Fibroblast of mammary gland (primary cell): Measurements from ENCODE around the gene AP1S3.
"Not testable (repeated sequence)": the region's sequence is repeated elsewhere in the genome, so short reads cannot be mapped to it uniquely, and the experiment has no call there.

Experiments used
- DNase-seq: peaks from one replicate; pipeline ENCODE4 v3.0.0-alpha.2; 2010; ENCODE audit warnings: low read depth
- H3K4me3 ChIP-seq: 2 replicates; pipeline ENCODE4 v1.5.1; 2011; ENCODE audit warnings: low read depth, mild to moderate bottlenecking, low read length, moderate library complexity; ENCODE audit not compliant: control insufficient read depth
- TF ChIP-seq, protein P1 (sequence below): conservative IDR thresholded peaks from 2 replicates; pipeline ENCODE4 v1.5.1; 2011; ENCODE audit warnings: low read depth, low read length, inconsistent platforms; ENCODE audit not compliant: control insufficient read depth, insufficient read depth

AP1S3 gene

DNA sequence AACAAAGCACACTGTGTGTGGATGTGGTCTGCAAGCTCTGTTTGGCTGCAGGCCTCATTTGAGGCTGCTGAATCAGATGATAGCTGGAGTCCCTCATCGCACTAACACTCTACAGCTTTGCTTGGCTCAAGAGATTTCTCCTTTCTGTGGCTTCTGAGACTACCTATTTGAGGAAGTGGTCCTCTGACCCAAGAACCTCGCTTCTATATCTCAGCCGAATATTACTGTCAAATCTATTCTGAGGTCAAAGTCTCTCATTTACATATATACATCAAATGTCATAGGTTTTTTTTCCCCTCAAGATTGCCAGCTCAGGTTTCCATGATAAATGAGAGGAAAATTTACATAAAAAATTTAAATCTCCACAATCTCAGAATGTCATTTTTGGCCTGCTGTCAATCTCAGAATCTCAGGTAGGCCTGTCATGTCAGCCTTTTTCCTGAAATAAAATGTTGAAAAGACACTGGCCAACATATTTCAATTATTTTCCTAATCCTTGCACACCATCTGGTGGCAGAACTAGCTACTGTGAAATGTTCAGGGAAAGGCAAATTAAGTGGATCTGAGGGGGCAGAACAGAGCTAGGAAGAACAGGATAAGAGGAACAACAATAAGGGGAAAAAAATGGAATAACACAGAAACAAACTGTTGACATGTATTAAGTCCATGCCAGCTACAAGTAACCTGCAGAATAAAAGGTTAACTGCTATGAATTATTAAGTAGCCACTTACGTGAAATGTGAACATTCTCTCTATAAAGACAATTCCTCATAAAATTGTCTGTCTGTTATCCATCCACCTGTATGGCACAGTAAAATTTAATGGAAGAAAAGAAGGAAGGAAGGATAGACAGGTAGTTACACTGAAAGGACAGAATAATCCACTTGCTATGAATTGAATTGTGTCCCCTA lies 39.3 kb downstream of the AP1S3 start:
- DNase-seq, result peak; percentile 58
- no peak overlapping the region for H3K4me3 ChIP-seq
- TF ChIP-seq, protein P1, sequence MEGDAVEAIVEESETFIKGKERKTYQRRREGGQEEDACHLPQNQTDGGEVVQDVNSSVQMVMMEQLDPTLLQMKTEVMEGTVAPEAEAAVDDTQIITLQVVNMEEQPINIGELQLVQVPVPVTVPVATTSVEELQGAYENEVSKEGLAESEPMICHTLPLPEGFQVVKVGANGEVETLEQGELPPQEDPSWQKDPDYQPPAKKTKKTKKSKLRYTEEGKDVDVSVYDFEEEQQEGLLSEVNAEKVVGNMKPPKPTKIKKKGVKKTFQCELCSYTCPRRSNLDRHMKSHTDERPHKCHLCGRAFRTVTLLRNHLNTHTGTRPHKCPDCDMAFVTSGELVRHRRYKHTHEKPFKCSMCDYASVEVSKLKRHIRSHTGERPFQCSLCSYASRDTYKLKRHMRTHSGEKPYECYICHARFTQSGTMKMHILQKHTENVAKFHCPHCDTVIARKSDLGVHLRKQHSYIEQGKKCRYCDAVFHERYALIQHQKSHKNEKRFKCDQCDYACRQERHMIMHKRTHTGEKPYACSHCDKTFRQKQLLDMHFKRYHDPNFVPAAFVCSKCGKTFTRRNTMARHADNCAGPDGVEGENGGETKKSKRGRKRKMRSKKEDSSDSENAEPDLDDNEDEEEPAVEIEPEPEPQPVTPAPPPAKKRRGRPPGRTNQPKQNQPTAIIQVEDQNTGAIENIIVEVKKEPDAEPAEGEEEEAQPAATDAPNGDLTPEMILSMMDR, result peak; percentile 58

DNA sequence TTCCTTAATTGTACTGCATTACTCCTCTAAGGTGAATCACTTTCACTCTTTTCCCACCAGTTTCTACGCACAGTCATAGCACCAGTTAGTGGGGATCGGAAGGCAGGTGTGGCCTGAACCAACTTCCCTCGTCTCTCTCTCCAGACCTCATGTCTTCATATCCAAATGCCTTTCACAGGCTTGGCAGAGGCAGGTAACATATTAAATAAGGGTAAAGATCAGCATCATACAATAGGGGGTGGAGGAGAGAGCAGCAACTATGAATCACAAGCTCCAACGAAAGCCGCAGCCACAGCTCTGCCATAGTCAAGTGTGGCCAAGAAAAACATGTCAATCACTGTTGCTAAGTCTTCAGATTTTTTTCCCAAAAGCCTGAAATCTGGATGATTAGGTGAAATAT lies 40.3 kb downstream of the AP1S3 start:
- DNase-seq, result peak; percentile 62
- TF ChIP-seq, protein P1, result no peak
- H3K4me3 ChIP-seq, result no peak overlapping the region

DNA sequence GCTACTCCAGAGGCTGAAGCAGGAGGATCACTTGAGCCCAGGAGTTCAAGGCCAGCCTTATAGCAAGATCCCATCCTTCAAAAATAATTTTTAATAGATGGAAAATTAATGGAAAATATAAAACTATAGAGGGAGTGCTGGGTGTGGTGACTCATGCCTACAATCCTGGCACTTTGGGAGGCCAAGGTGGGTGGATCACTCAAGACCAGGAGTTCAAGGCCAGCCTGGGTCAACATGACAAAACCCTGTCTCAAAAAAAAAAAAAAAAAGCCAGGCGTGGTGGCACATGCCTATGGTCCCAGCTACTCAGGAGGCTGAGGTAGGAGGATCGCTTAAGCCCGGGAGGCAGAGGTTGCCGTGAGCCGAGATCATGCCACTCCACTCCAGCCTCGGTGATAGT lies 48.0 kb downstream of the AP1S3 start:
- TF ChIP-seq, protein P1, result no peak
- DNase-seq, result no peak
- H3K4me3 ChIP-seq, result no peak overlapping the region

DNA sequence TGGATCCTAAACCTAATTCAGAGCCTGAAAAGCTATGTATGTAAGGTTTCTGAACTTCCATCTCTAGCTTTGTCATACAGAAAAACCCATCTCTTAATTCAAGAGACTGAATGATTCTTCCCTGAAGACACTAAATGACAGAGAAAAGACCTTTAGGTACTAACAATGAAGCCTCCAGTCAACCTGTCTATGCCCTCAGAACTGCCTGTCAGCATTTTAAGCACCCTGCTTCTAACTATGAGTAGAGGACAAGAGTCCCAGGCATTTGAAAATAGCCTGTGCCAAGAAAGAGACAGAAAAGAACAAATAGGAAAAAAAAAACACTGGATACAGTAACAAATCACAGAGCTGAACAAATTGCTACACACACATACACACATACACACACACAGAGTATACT lies 48.6 kb downstream of the AP1S3 start:
- no peak overlapping the region for H3K4me3 ChIP-seq
- TF ChIP-seq, protein P1, result no peak
- no peak for DNase-seq

DNA sequence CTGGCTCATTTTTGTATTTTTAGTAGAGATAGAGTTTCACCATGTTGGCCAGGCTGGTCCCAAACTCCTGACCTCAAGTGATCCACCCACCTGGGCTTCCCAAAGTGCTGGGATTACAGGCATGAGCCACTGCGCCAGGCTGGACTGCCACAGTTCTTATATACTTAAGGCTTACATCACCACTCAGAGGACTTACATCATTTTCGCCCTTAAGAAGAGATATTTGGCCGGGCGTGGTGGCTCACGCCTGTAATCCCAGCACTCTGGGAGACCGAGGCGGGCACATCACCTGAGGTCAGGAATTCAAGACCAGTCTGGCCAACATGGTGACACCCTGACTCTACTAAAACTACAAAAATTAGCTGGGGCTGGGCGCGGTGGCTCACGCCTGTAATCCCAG lies 49.3 kb downstream of the AP1S3 start:
- H3K4me3 ChIP-seq, DNase-seq: not testable (repeated sequence)

DNA sequence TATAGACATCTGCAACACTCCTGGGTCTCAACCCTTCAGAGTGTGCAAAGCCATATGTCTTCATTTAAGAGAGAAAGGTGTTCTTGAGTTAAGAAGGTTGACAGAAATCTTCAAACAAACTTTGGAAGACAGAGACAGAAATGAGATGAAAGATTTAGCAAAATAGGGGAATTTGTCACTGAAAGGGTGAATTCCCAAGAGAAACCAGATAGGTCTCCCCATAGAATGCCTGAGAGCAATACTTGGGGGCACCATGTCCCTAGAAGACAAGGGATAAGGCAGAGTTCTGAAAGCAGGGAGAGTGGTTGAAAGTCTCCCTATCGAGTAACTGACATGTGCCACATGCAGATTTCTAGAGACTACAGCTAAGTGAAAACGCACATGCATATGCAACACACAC lies 50.0 kb downstream of the AP1S3 start:
- H3K4me3 ChIP-seq, result no peak overlapping the region
- TF ChIP-seq, protein P1, result no peak
- DNase-seq, result no peak

DNA sequence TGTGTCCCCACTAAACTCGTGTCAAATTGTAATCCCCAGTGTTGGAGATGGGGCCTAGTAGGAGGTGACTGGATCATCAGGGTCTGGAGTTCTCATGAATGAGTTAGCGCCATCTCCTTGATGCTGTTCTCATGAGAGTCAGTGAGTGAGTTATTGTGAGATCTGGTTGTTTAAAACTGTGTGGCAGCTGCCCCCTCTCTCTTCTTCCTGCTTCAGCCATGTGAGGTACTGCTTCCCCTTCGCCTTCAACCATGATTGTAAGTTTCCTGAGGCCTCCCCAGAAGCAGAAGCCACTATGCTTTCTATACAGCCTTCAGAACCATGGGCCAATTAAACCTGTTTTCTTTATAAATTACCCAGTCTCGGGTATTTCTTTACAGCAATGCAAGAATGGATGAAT lies 50.4 kb downstream of the AP1S3 start:
- DNase-seq, result no peak
- H3K4me3 ChIP-seq, result no peak overlapping the region
- TF ChIP-seq, protein P1, result no peak
